ENCODE measurements around the gene DIP2C.
"Not testable (repeated sequence)": the region's sequence is repeated elsewhere in the genome, so short reads cannot be mapped to it uniquely, and the experiment has no call there.

DIP2C gene

GRCh38 chr10:341081-341740 lies 348.3 kb downstream of the DIP2C start:
- no peak for DNase-seq (ENCODE audit: low read depth in 2 of 3, low spot score in 2 of 3)

- DNase-seq (ENCODE audit: low read depth in 2 of 3, low spot score in 2 of 3), result no peak
These were observed 348.8 kb downstream of the DIP2C start for GRCh38 chr10:340646-341045.

GRCh38 chr10:339038-339391 lies 350.5 kb downstream of the DIP2C start:
- DNase-seq (ENCODE audit: low read depth in 2 of 3, low spot score in 2 of 3), result no peak

GRCh38 chr10:338171-339037 lies 351.1 kb downstream of the DIP2C start:
- no peak for DNase-seq (ENCODE audit: low read depth in 2 of 3, low spot score in 2 of 3)

GRCh38 chr10:336247-336646 lies 353.2 kb downstream of the DIP2C start:
- no peak for DNase-seq (ENCODE audit: low read depth in 2 of 3, low spot score in 2 of 3)

- no peak for DNase-seq (ENCODE audit: low read depth in 2 of 3, low spot score in 2 of 3)
These were observed 354.2 kb downstream of the DIP2C start for GRCh38 chr10:335151-335800.

GRCh38 chr10:331186-331585 lies 358.3 kb downstream of the DIP2C start:
- no peak for DNase-seq (ENCODE audit: low read depth in 2 of 3, low spot score in 2 of 3)

- no peak for DNase-seq (ENCODE audit: low read depth in 2 of 3, low spot score in 2 of 3)
These were observed 359.9 kb downstream of the DIP2C start for GRCh38 chr10:329361-330099.

GRCh38 chr10:327889-328852 lies 361.3 kb downstream of the DIP2C start:
- DNase-seq (ENCODE audit: low read depth in 2 of 3, low spot score in 2 of 3), result no peak

GRCh38 chr10:326894-327635 lies 362.4 kb downstream of the DIP2C start:
- no peak for DNase-seq (ENCODE audit: low read depth in 2 of 3, low spot score in 2 of 3)

GRCh38 chr10:326350-326749 lies 363.1 kb downstream of the DIP2C start:
- no peak for DNase-seq (ENCODE audit: low read depth in 2 of 3, low spot score in 2 of 3)

GRCh38 chr10:325282-325681 lies 364.2 kb downstream of the DIP2C start:
- DNase-seq (ENCODE audit: low read depth in 2 of 3, low spot score in 2 of 3), result no peak

- DNase-seq (ENCODE audit: low read depth in 2 of 3, low spot score in 2 of 3), result no peak
These were observed 364.9 kb downstream of the DIP2C start for GRCh38 chr10:324593-324992.

- DNase-seq (ENCODE audit: low read depth in 2 of 3, low spot score in 2 of 3), result no peak
These were observed 365.7 kb downstream of the DIP2C start for GRCh38 chr10:323651-324293.

GRCh38 chr10:323046-323445 lies 366.4 kb downstream of the DIP2C start:
- not testable (repeated sequence) for DNase-seq (ENCODE audit: low read depth in 2 of 3, low spot score in 2 of 3)

GRCh38 chr10:320771-321170 lies 368.7 kb downstream of the DIP2C start:
- DNase-seq (ENCODE audit: low read depth in 2 of 3, low spot score in 2 of 3), result no peak

GRCh38 chr10:317926-318325 lies 371.5 kb downstream of the DIP2C start:
- no peak for DNase-seq (ENCODE audit: low read depth in 2 of 3, low spot score in 2 of 3)

GRCh38 chr10:317271-317769 lies 372.1 kb downstream of the DIP2C start:
- DNase-seq (ENCODE audit: low read depth in 2 of 3, low spot score in 2 of 3), result peak in 1 of 3 experiments; percentile 19

GRCh38 chr10:316390-316789 lies 373.1 kb downstream of the DIP2C start:
- DNase-seq (ENCODE audit: low read depth in 2 of 3, low spot score in 2 of 3), result no peak
